Raji (cell line): Measurements from ENCODE around the gene PIGH.

Experiments
- POLR2A ChIP-seq: IDR thresholded peaks from 2 replicates; pipeline ENCODE4 v1.6.1; 2011; ENCODE audit warnings: low read depth, low read length, control low read depth; ENCODE audit not compliant: insufficient read depth

PIGH gene

DNA sequence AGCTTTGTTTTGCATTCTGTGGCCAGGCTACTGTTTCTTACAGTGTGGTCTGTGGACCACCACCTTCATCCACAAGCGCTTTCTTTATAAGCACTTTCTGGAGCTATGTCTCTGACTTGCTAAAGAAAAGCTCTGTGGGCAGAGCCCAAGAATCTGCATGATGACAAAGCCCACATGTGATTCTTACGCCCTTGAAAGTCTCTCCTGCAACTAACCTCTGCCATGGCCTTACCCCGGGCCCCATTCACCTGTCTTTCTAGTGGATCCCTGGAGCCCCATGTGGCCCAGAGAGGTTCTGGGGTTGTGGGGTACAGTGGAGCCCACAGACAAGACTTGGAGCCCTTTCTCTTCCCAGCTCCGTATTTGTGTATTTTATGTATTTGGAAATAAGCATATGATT is 50.3 kb downstream of the PIGH start:
- TF ChIP-seq POLR2A = no peak

DNA sequence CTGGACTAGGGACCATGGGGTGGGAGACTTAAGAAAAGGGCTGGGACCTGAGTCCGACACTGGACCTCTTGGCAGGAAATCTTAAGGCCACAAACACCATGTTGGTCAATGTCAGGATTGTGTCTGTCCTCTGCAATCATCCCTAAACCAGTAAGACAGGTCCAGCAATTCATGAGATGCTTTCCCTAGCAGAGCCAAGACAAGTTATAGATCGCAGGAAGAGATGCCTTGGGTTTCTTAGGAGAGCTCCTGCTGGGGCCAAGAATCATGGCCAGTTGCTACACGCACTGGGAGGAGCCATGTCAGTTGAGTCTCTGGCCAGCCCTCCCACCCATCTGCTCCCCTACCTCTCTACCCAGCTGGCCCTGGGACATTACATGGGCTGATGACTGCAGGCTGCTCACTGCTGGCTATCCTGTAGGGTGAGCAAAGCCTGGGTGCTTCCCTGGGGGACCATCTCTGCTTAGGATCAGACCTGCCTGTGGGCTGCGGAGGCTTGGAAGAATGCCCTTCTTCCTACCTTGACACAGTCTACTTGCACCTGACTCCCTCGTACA is 52.8 kb downstream of the PIGH start:
- TF ChIP-seq POLR2A = no peak

GRCh38 chr14:67544590-67544989 is 55.5 kb downstream of the PIGH start:
- TF ChIP-seq POLR2A = no peak

GRCh38 chr14:67541448-67542387 is 58.4 kb downstream of the PIGH start:
- TF ChIP-seq POLR2A = no peak
